Brain microvascular endothelial cell (primary cell): Measurements from ENCODE around the gene EIF3L.

Source experiments
- DNase-seq: peaks from one replicate; pipeline ENCODE4 v3.0.0-alpha.2; 2020
- H3K27ac ChIP-seq: fragments of 250-450 bp; sonication (Bioruptor Pico); 2 replicates; pipeline ENCODE4 v1.5.1; 2020; ENCODE audit warnings: mild to moderate bottlenecking, moderate library complexity
- H3K27me3 ChIP-seq: fragments of 250-450 bp; sonication (Bioruptor Pico); replicated peaks from 2 replicates; pipeline ENCODE4 v1.5.1; 2020; ENCODE audit warnings: mild to moderate bottlenecking
- H3K36me3 ChIP-seq: fragments of 250-450 bp; sonication (Bioruptor Pico); replicated peaks from 2 replicates; pipeline ENCODE4 v1.5.1; 2020; ENCODE audit warnings: mild to moderate bottlenecking
- H3K4me3 ChIP-seq: 2 replicates; pipeline ENCODE4 v1.5.1; 2011; ENCODE audit warnings: low read depth, mild to moderate bottlenecking, control low read depth, low read length, moderate library complexity
- CTCF ChIP-seq: IDR thresholded peaks from 2 replicates; pipeline ENCODE4 v1.5.1; 2011; ENCODE audit warnings: low read depth, mild to moderate bottlenecking, moderate library complexity, low read length, control low read depth, inconsistent platforms; ENCODE audit errors: missing control alignments
- in situ Hi-C: cut with HindIII; loops from 2 replicates; pipeline ENCODE4 v1.10.0; 2017; ENCODE audit warnings: low sequenced_read_pairs, low pct_ligation_motif_present

The EIF3L gene

DNA sequence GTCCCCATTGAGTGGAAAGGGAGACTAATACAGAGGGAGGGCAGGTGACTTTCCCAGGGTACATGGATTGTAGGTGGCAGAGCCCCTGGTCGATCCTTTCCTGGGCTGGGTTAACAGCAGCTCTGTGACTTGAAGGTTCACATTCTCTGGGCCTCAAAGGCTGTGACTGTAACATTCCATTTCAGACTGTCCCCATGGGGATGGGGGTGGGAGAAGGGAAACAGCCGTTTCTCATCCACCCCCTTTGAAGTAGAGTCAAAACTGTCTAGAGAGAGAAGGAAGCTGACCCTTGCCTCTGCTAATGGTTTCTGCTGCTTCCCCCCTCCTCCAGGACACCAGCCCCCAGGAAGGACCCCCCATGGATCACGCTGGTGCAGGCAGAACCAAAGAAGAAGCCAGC lies 76.1 kb downstream of the EIF3L start:
- Histone ChIP-seq H3K27ac (no peak overlapping the region), H3K27me3 (no peaks in the 10 kb centered on the region), H3K36me3 (peaks cover 65% of the 10 kb centered on the region), H3K4me3 (no peak overlapping the region)
- no peak for DNase-seq
- TF ChIP-seq CTCF, result no peak
- in situ Hi-C loops, result no loop called here

GRCh38 chr22:37925767-37926166 lies 76.5 kb downstream of the EIF3L start:
- Histone ChIP-seq H3K4me3 (no peak overlapping the region), H3K27ac (no peak overlapping the region), H3K36me3 (peaks cover 67% of the 10 kb centered on the region), H3K27me3 (no peaks in the 10 kb centered on the region)
- DNase-seq, result no peak
- no peak for TF ChIP-seq CTCF
- in situ Hi-C loops, result no loop called here

DNA sequence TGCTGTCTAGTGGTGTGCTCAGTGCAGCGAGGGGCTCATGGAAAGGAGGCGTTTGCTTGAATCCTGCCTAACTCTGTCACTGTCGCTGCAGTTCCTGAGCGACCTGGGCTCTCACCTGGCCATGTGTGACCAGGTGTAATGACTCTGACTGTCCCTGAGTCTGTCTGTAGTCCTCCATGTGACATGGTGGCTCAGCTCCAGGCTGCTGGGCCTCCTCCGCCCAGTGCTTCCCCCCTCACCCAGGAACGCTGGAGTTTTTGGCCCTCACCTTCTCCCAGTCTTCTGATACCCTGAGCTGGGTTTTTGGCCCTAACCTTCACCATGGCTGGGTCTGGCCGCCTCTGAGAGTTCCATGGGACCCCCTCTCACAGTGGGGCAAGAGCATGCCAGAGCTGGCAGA lies 77.1 kb downstream of the EIF3L start:
- Histone ChIP-seq H3K27ac (no peak overlapping the region), H3K4me3 (no peak overlapping the region), H3K27me3 (no peaks in the 10 kb centered on the region), H3K36me3 (peaks cover 64% of the 10 kb centered on the region)
- no peak for TF ChIP-seq CTCF
- in situ Hi-C loops, result no loop called here
- no peak for DNase-seq

DNA sequence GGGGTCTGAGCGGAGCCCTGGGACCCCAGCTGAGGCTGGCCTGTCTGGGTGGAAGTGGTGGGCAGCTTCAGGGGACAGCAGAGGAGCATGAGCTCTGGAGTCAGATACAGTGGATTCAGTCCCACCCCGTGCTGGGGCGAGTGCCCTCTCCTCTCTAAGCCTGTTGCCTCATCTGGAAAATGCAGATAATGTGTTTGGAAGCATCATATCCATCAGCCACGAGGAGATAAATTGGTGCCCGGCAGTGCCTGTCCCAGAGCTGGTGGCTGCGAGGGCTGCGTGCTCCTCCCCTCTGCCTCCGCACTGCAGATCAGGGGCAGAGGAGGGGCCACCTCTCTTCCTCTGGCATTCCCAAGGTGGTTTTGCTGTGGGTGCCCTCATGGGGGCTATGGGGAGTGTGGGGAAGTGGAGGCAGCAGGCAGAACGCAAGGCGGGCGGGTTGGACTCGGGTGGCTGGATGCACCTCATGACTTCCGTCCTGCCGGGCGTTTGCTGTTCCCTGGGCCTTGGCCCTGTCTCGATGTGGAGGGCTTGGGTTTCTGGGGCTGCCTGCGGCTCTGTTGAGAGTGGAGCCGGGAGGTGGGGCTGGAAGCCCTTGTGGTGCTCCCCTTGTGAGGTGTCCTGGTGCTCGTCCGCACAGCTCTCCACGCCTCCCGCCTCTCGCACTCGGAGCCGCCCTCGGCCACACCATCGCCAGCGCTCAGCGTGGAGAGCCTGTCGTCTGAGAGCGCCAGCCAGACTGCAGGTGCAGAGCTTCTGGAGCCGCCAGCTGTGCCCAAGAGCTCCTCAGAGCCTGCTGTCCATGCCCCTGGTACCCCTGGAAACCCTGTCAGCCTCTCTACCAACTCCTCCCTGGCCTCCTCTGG lies 77.8 kb downstream of the EIF3L start:
- Histone ChIP-seq H3K4me3 (no peak overlapping the region), H3K36me3 (peaks cover 68% of the 10 kb centered on the region), H3K27me3 (no peaks in the 10 kb centered on the region), H3K27ac (no peak overlapping the region)
- in situ Hi-C loops, result no loop called here
- DNase-seq, result no peak
- no peak for TF ChIP-seq CTCF

- no peaks in the 10 kb centered on the region for H3K27me3 ChIP-seq
- no peak for DNase-seq
- H3K27ac ChIP-seq, result no peak overlapping the region
- peaks cover 74% of the 10 kb centered on the region for H3K36me3 ChIP-seq
- TF ChIP-seq CTCF, result no peak
- in situ Hi-C loops, result no loop called here
- no peak overlapping the region for H3K4me3 ChIP-seq
These were observed 78.4 kb downstream of the EIF3L start for GRCh38 chr22:37927637-37927936.

- DNase-seq, result no peak
- TF ChIP-seq CTCF, result no peak
- H3K27me3 ChIP-seq, result no peaks in the 10 kb centered on the region
- no peak overlapping the region for H3K27ac ChIP-seq
- in situ Hi-C loops, result no loop called here
- H3K36me3 ChIP-seq, result peaks cover 75% of the 10 kb centered on the region
- H3K4me3 ChIP-seq, result no peak overlapping the region
These were observed 80.2 kb downstream of the EIF3L start for GRCh38 chr22:37929390-37929789.
